Nephron (organoid): ENCODE measurements around the gene CCDC171.

Experiments used
- H3K27ac Mint-ChIP-seq, 3 experiments: 2 replicates each; pipeline ENCODE4 v1.8.0; 2020; ENCODE audit warnings: mixed read lengths in 3 of 3, mild to moderate bottlenecking in 2 of 3, moderate library complexity in 1 of 3
- H3K27me3 Mint-ChIP-seq: 2 replicates; pipeline ENCODE4 v1.8.0; 2021; ENCODE audit warnings: low read depth, mild to moderate bottlenecking, moderate library complexity, mixed read lengths
- H3K36me3 Mint-ChIP-seq: 2 replicates; pipeline ENCODE4 v1.8.0; 2020; ENCODE audit warnings: low read depth, mixed read lengths
- H3K4me1 Mint-ChIP-seq: 2 replicates; pipeline ENCODE4 v1.8.0; 2020; ENCODE audit warnings: mixed read lengths
- H3K4me3 Mint-ChIP-seq, 3 experiments: 2 replicates each; pipeline ENCODE4 v1.8.0; 2020; ENCODE audit warnings: mild to moderate bottlenecking in 3 of 3, mixed read lengths in 3 of 3, moderate library complexity in 2 of 3
- H3K9me3 Mint-ChIP-seq: 2 replicates; pipeline ENCODE4 v1.8.0; 2020; ENCODE audit warnings: mixed read lengths
- CTCF ChIP-seq, 3 experiments: fragments of 200-600 bp; sonication (generic); IDR thresholded peaks; one replicate each; pipeline ENCODE4 v1.5.0; 2021; ENCODE audit warnings: antibody characterized with exemption in 3 of 3; ENCODE audit not compliant: unreplicated experiment in 3 of 3

CCDC171 gene

GRCh38 chr9:15711931-15712330, 159.1 kb downstream of the CCDC171 start:
- Mint-ChIP-seq H3K27ac (peak overlapping the region in 1 of 3 experiments; percentile 54), H3K36me3 (peaks cover 7% of the 10 kb centered on the region), H3K27me3 (no peaks in the 10 kb centered on the region), H3K9me3 (no peaks in the 10 kb centered on the region), H3K4me3 (no peak overlapping the region), H3K4me1 (peaks cover 8% of the 10 kb centered on the region)
- TF ChIP-seq CTCF (IDR thresholded peaks at IDR 0.05; ENCODE audit: unreplicated experiment in 3 of 3) = no peak

GRCh38 chr9:15714746-15715145, 161.9 kb downstream of the CCDC171 start:
- H3K36me3 Mint-ChIP-seq = peaks cover 14% of the 10 kb centered on the region
- H3K4me1 Mint-ChIP-seq = peaks cover 8% of the 10 kb centered on the region
- no peaks in the 10 kb centered on the region for H3K9me3 Mint-ChIP-seq
- no peaks in the 10 kb centered on the region for H3K27me3 Mint-ChIP-seq
- no peak for TF ChIP-seq CTCF (IDR thresholded peaks at IDR 0.05; ENCODE audit: unreplicated experiment in 3 of 3)
- no peak overlapping the region for H3K4me3 Mint-ChIP-seq
- no peak overlapping the region for H3K27ac Mint-ChIP-seq

GRCh38 chr9:15717290-15717967, 164.6 kb downstream of the CCDC171 start:
- Mint-ChIP-seq H3K36me3 (peaks cover 14% of the 10 kb centered on the region), H3K27ac (peak overlapping the region in 1 of 3 experiments; percentile 32), H3K9me3 (no peaks in the 10 kb centered on the region), H3K4me3 (no peak overlapping the region), H3K4me1 (no peaks in the 10 kb centered on the region), H3K27me3 (no peaks in the 10 kb centered on the region)
- TF ChIP-seq CTCF (IDR thresholded peaks at IDR 0.05; ENCODE audit: unreplicated experiment in 3 of 3) = no peak

- Mint-ChIP-seq H3K27ac (no peak overlapping the region), H3K4me1 (peaks cover 6% of the 10 kb centered on the region), H3K27me3 (no peaks in the 10 kb centered on the region), H3K36me3 (peaks cover 14% of the 10 kb centered on the region), H3K4me3 (no peak overlapping the region), H3K9me3 (no peaks in the 10 kb centered on the region)
- TF ChIP-seq CTCF (IDR thresholded peaks at IDR 0.05; ENCODE audit: unreplicated experiment in 3 of 3) = no peak
Observed at GRCh38 chr9:15718423-15718822, 165.6 kb downstream of the CCDC171 start.

GRCh38 chr9:15720861-15721260, 168.0 kb downstream of the CCDC171 start:
- peaks cover 17% of the 10 kb centered on the region for H3K4me1 Mint-ChIP-seq

More at GRCh38 chr9:15720861-15721260, 168.0 kb downstream of the CCDC171 start:
- no peaks in the 10 kb centered on the region for H3K9me3 Mint-ChIP-seq
- TF ChIP-seq CTCF (IDR thresholded peaks at IDR 0.05; ENCODE audit: unreplicated experiment in 3 of 3) = no peak
- H3K27ac Mint-ChIP-seq = no peak overlapping the region
- peaks cover 14% of the 10 kb centered on the region for H3K36me3 Mint-ChIP-seq
- no peak overlapping the region for H3K4me3 Mint-ChIP-seq
- no peaks in the 10 kb centered on the region for H3K27me3 Mint-ChIP-seq
